ENCODE measurements around the gene ZBTB5.

GRCh38 chr9:37445832-37446231 is 19.4 kb downstream of the ZBTB5 start:
- TF ChIP-seq HMGXB4 (CRISPR knock-in tag; IDR thresholded peaks at IDR 0.05), result no peak
- TF ChIP-seq USF1 (CRISPR knock-in tag; IDR thresholded peaks at IDR 0.05), result no peak
- TF ChIP-seq ARNT (IDR thresholded peaks at IDR 0.05), result no peak
- TF ChIP-seq TSC22D4 (tag; IDR thresholded peaks at IDR 0.05), result no peak
- no peak for TF ChIP-seq CCAR2 (IDR thresholded peaks at IDR 0.05; ENCODE audit: low read depth, low read length)
- TF ChIP-seq CTCF (IDR thresholded peaks at IDR 0.05 in 2 of 3, conservative IDR thresholded peaks at IDR 0.05 in 1 of 3; ENCODE audit: insufficient read depth in 2 of 3, low read depth in 1 of 3, low read length in 3 of 3), result no peak
- TF ChIP-seq SMC3 (conservative IDR thresholded peaks at IDR 0.05; ENCODE audit: insufficient read depth, low read depth, low read length), result no peak
- no peak for TF ChIP-seq TRIM28 (IDR thresholded peaks at IDR 0.05)
- TF ChIP-seq STAT6 (CRISPR knock-in tag; IDR thresholded peaks at IDR 0.05), result no peak
- no peak for TF ChIP-seq NFE2L1 (tag; IDR thresholded peaks at IDR 0.05; ENCODE audit: borderline replicate concordance, low read depth)

Measured in K562 (cell line).